Subcutaneous abdominal adipose tissue (tissue), 5 donors: ENCODE results near the gene MFSD11.
"Not testable (repeated sequence)": the region's sequence is repeated elsewhere in the genome, so short reads cannot be mapped to it uniquely, and the experiment has no call there.

Experiments used
- H3K27ac ChIP-seq: one replicate; pipeline ENCODE4 v1.7.0; 2013; ENCODE audit warnings: low read depth, mild to moderate bottlenecking, inconsistent platforms, low read length, moderate library complexity
- H3K27me3 ChIP-seq, 5 donors: one replicate each; pipeline ENCODE4 v1.7.0; 2013; ENCODE audit warnings: low read length in 5 of 5, inconsistent platforms in 1 of 5; ENCODE audit not compliant: control insufficient read depth in 5 of 5, insufficient read depth in 4 of 5
- H3K36me3 ChIP-seq, 5 donors: one replicate each; pipeline ENCODE4 v1.7.0; 2013; ENCODE audit warnings: low read length in 5 of 5; ENCODE audit not compliant: control insufficient read depth in 5 of 5, insufficient read depth in 5 of 5
- H3K4me1 ChIP-seq, 5 donors: one replicate each; pipeline ENCODE4 v1.7.0; 2013; ENCODE audit warnings: low read length in 5 of 5, mild to moderate bottlenecking in 3 of 5, moderate library complexity in 1 of 5; ENCODE audit not compliant: control insufficient read depth in 5 of 5, insufficient read depth in 5 of 5
- H3K4me3 ChIP-seq, 5 donors: one replicate each; pipeline ENCODE4 v1.7.0; 2013; ENCODE audit warnings: low read length in 5 of 5, low read depth in 1 of 5
- H3K9ac ChIP-seq, 5 donors: one replicate each; pipeline ENCODE4 v1.7.0; 2013; ENCODE audit warnings: low read length in 5 of 5, mild to moderate bottlenecking in 4 of 5, moderate library complexity in 3 of 5
- H3K9me3 ChIP-seq, 5 donors: one replicate each; pipeline ENCODE4 v1.7.0; 2013; ENCODE audit warnings: low read length in 5 of 5; ENCODE audit not compliant: control insufficient read depth in 5 of 5
- donor health status: healthy.
- donor health status: healthy.
- donor health status: healthy.
- donor health status: healthy.
- donor health status: healthy.

MFSD11 gene

DNA sequence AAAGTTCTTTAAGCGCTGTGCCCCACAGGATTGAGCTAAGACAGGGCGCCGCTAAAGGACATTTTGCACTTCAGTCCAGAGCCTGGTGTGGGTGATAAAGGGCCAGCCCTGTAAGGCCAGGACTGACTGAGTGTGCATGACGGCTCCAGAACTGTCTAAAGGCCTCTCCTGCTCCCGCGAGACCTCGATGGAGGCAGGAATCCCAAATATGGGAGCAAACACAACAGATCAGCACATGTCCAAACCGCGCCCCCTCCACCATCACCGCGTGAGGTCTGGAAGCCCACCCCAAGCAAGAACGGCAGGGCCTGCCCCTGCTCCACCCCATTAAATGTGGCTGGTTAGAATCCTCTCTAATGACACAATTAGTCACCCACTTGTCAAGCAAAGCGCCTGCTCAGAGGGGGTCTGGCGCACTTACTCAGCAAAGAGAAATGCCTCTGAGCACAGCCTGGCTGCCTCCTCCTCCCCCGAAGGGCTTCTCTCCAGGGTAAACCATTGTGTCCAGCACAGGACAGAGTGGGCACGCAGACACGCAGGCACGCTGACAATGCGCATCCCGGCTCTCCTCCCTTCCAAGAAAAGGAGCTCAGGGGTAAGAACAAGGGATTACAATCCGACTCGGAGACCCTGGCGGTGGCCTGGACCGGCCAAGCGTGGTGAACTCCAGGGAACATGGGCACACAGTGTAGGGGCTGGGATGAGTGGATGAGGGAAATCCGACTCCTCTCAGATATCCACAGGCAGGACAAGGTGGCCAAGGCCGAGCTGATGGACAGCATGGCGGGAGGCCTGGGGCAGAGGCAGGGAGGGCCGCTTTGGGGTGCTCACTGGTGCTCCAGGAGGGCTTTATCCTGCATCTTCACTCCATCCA is 28.6 kb upstream of the MFSD11 start:
- Histone ChIP-seq H3K9ac (peak overlapping the region; percentile 63 to 82 (median 67)), H3K4me3 (peak overlapping the region; percentile 70 to 77 (median 73)), H3K27ac (peak overlapping the region; percentile 95), H3K36me3 (peaks cover 0 to 15% (median 13%) of the 10 kb centered on the region in 5 donors), H3K27me3 (no peaks in the 10 kb centered on the region), H3K4me1 (peaks cover 14 to 45% (median 41%) of the 10 kb centered on the region in 5 donors), H3K9me3 (no peaks in the 10 kb centered on the region)

DNA sequence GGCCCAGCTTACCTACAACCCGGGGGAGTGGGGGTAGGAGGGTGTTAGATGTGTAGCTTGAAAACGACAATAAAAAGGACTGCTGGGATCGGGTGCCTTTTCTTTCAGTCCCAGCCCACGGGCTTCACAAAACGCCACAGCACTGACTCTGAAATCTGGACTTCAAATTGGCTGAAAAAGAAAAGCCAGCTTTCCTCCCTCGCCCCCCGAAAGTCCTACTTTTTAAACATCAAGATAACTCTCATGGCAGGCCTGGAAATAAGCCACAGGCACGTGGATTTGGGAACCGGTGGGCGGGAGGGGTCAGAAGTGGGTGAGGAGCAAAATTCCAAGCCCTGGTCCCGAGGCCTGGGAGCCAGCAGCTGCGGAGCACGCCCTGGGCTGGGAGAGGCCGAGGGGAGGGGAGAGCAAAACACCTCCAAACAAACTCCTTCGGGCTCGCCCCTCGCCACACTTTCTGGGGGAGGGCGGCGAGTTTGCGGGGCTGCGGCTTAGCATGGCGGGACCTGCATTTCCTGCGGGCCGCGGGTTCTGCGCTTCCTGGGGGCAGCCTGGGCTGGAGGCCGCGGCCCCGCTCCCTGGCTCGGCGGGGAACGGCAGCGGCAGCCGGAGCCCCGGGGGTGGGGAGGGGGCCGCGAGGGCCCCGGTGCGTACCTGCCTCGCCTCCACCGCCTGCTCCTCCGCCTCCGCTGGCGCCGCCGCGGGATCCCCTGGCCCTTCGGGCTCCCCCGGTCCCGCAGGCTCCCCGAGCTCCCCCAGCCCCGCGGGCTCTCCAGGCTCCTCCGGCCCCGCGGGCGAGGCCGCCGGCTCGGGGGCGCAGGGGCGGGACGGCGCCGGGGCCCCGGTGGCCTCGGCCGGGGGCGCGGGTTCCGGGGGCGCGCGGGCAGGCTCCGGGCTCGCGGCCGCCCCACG is 27.7 kb upstream of the MFSD11 start:
- peaks cover 0 to 18% (median 15%) of the 10 kb centered on the region in 5 donors for H3K36me3 ChIP-seq
- peak overlapping the region; percentile 70 to 77 (median 73) for H3K4me3 ChIP-seq
- peak overlapping the region; percentile 63 to 82 (median 67) for H3K9ac ChIP-seq
- H3K27ac ChIP-seq = peak overlapping the region; percentile 95
- not testable (repeated sequence) for H3K9me3 ChIP-seq, H3K27me3 ChIP-seq
- peaks cover 14 to 48% (median 47%) of the 10 kb centered on the region in 5 donors for H3K4me1 ChIP-seq

DNA sequence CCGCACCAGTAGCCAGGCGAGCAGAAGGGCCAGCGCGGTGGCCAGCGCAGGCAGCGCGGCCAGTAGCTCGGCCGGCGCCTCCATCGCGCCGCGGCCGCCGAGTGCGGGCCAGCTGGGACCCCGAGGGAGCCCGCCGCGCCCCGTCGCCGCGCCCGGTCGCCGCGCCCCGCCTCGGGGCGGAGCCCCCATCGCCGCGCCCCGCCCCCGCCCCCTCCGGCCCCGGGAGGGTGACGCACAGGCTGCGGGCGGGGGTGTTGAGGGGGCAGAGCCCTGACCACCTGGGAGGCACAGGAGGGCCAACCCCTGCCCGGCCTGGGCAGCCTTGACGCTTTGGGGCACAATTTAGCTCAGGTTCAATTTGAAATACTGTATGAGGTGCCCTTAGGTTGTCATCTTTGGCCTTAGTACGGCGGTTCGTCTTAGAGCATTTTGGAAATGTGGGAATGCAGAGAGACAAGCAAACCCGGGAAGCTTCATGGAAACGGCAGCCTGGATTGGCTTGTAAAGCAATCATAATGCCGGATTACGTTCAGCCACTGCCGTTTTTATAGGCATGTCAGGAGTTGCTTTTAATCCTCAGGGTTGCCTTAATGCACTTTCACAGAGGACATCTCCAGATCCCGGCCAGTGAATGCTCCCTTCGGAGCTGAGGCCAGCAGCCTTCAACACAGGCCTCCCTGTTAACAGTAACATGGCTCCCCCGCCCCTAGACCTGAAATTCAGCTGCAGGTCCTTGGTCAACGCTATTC is 26.9 kb upstream of the MFSD11 start, which contains the start of gene MXRA7:
TSS of gene MXRA7 (minus strand) at position 103 of the 749 bp plus-strand sequence. CDS start at position 84, 19 bp downstream.
- peak within 1 kb of the TSS; percentile 95 for H3K27ac ChIP-seq
- H3K36me3 ChIP-seq = peaks cover 0 to 26% (median 23%) of the 10 kb centered on the region in 5 donors
- no peaks in the 10 kb centered on the region for H3K9me3 ChIP-seq
- H3K9ac ChIP-seq = peak within 1 kb of the TSS; percentile 63 to 82 (median 78)
- peak within 1 kb of the TSS; percentile 70 to 77 (median 73) for H3K4me3 ChIP-seq
- peaks cover 14 to 56% (median 53%) of the 10 kb centered on the region in 5 donors for H3K4me1 ChIP-seq
- H3K27me3 ChIP-seq = no peaks in the 10 kb centered on the region

DNA sequence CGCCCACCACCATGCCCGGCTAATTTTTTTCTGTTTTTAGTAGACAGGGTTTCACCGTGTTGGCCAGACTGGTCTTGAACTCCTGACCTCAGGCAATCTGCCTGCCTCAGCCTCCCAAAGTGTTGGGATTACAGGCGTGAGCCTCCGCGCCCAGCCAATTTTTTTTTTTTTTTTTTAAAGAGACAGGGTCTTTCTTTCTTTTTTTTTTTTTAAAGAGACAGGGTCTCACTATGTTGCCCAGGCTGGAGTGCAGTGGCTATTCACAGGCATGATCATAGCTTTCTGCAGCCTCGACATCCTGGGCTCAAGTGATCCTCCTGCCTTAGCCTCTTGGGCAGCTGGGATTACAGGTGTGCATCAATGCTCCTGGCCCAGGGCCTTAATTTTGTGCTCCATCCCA is 25.6 kb upstream of the MFSD11 start:
- Histone ChIP-seq H3K4me1 (peaks cover 14 to 65% (median 60%) of the 10 kb centered on the region in 5 donors), H3K36me3 (peaks cover 0 to 38% (median 34%) of the 10 kb centered on the region in 5 donors)
- not testable (repeated sequence) for H3K9ac ChIP-seq, H3K27me3 ChIP-seq, H3K4me3 ChIP-seq, H3K27ac ChIP-seq, H3K9me3 ChIP-seq

DNA sequence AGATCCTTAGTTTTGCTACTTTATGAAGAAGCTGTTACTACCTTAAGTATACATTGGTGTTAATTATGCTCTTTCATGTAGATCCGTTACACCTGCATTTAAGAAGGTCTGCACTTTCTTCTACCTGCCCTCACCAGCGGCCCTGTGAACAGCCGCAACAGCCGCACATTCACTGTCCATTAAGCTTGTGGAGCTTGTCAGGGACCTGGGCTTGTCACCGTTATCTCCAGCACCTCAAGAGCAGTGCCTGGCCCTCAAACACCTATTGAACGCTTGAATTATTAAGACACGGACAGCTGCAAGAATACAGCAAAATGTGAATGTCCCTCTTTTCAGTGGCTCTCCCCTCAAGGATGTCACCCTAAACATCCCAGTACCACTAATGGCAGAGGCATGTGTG is 24.2 kb upstream of the MFSD11 start:
- H3K36me3 ChIP-seq = peaks cover under 1 to 52% (median 46%) of the 10 kb centered on the region in 5 donors
- no peak overlapping the region for H3K27ac ChIP-seq

DNA sequence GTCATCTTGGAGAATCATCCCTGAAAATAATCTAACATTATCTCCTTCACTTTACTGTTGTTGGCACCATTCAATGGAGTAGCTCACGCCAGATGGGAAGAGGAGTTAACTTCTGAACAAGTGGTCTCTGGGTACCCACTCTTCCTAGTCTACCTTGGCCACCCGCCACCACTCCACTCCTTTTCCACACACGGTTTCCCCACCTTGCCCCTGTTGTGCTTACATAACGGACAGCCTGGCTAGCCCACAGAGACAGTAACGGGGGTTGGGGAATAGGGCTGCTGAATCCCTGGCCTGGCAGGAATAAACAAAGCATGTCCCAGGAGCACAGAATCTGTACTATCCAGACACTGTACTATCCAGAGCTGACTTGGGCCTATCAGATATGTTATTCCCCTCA is 23.6 kb upstream of the MFSD11 start:
- peak overlapping the region in 1 of 5 donors; percentile 25 for H3K9ac ChIP-seq
- H3K36me3 ChIP-seq = peaks cover 4 to 58% (median 52%) of the 10 kb centered on the region in 5 donors
- H3K9me3 ChIP-seq = no peaks in the 10 kb centered on the region
- H3K27me3 ChIP-seq = no peaks in the 10 kb centered on the region
- no peak overlapping the region for H3K4me3 ChIP-seq
- no peak overlapping the region for H3K27ac ChIP-seq
- H3K4me1 ChIP-seq = peaks cover 4 to 47% (median 41%) of the 10 kb centered on the region in 5 donors

More for the DNA sequence above, 24.2 kb upstream of the MFSD11 start:
- Histone ChIP-seq H3K9ac (no peak overlapping the region), H3K9me3 (no peaks in the 10 kb centered on the region), H3K4me3 (no peak overlapping the region), H3K4me1 (peaks cover 6 to 52% (median 47%) of the 10 kb centered on the region in 5 donors), H3K27me3 (no peaks in the 10 kb centered on the region)

DNA sequence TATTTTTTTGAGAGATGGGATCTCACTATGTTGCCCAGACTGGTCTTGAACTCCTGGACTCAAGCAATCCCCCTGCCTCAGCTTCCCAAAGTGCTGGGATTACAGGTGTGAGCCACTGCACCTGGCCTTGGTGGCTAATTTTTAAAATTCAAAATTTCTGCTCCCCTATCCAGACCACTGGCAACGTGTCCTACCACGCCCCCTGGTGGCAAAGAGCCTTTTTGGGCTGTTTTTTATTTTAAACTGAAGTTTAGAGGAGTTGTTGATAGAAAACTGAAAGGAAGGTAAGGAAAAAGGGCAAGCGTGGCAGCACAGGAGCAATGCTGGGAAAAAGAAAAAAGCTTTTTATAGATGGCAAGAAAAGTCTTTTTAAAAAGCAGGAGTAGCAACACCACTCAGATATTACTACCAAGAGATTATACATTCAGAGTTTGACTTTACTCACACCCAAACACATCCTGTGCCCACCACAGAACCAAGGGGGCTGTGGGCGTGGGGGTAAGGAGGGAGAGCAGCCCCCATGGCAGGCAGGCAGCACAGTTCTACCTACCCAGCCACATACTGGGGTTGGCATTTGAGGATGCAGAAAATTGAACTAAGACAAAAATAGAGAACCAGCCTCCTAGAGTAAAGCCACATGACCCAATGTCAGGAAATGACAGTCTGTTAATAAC is 23.0 kb upstream of the MFSD11 start:
- H3K36me3 ChIP-seq = peaks cover 4 to 64% (median 58%) of the 10 kb centered on the region in 5 donors
- H3K27me3 ChIP-seq = no peaks in the 10 kb centered on the region
- H3K4me3 ChIP-seq = no peak overlapping the region
- peak overlapping the region in 2 of 5 donors; percentile 25 to 28 for H3K9ac ChIP-seq
- peak overlapping the region; percentile 96 for H3K27ac ChIP-seq
- no peaks in the 10 kb centered on the region for H3K9me3 ChIP-seq
- H3K4me1 ChIP-seq = peaks cover 4 to 40% (median 35%) of the 10 kb centered on the region in 5 donors

DNA sequence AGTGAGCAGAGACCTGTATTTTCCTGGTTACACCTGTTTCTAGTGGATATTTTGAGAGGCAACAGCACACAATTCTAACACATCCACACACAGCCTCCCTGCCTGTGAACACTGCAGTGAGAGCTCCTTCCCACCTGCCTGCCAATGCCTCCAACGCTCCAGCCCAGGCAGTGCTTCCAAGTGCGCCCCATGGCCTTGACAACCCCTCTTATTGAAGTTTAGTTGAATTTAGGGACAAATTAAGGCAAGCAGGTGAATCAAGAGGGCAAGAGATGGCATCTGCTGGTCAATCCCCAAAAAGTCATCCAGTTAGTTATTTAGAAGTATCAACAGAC is 22.5 kb upstream of the MFSD11 start:
- peaks cover 6 to 69% (median 63%) of the 10 kb centered on the region in 5 donors for H3K36me3 ChIP-seq

More for the DNA sequence above, 22.5 kb upstream of the MFSD11 start:
- peak overlapping the region; percentile 96 for H3K27ac ChIP-seq
- H3K4me1 ChIP-seq = peaks cover 4 to 37% (median 32%) of the 10 kb centered on the region in 5 donors
- no peaks in the 10 kb centered on the region for H3K27me3 ChIP-seq
- H3K9me3 ChIP-seq = no peaks in the 10 kb centered on the region
- H3K9ac ChIP-seq = peak overlapping the region in 1 of 5 donors; percentile 28
- H3K4me3 ChIP-seq = no peak overlapping the region
